HG02938 (cell line): ENCODE measurements around the gene UTF1.

Experiments
- ATAC-seq: cut with Tn5 transposase; IDR thresholded peaks from one replicate; pipeline ENCODE4 v1.9.1; 2021; ENCODE audit warnings: mild to moderate bottlenecking, moderate library complexity; ENCODE audit not compliant: unreplicated experiment

Gene UTF1

GRCh38 chr10:133230044-133230361 is at the start of gene UTF1:
Gene UTF1 (plus strand): TSS chr10:133230217. CDS start chr10:133230289, 72 bp downstream.
- no peak for ATAC-seq

- ATAC-seq, result no peak
Observed at GRCh38 chr10:133180965-133181639, 48.9 kb upstream of the UTF1 start.

GRCh38 chr10:133182190-133182589 is 47.8 kb upstream of the UTF1 start:
- ATAC-seq, result no peak

GRCh38 chr10:133182791-133183645 is 47.0 kb upstream of the UTF1 start:
- ATAC-seq, result no peak

- ATAC-seq, result no peak
Observed at GRCh38 chr10:133183646-133184378, 46.2 kb upstream of the UTF1 start.

GRCh38 chr10:133184591-133185244 is 45.3 kb upstream of the UTF1 start:
- no peak for ATAC-seq

- no peak for ATAC-seq
Observed at GRCh38 chr10:133185421-133185820, 44.6 kb upstream of the UTF1 start.

- ATAC-seq, result no peak
Observed at GRCh38 chr10:133185916-133186315, 44.1 kb upstream of the UTF1 start.

- no peak for ATAC-seq
Observed at GRCh38 chr10:133186416-133187090, 43.5 kb upstream of the UTF1 start.

GRCh38 chr10:133187091-133187905 is 42.7 kb upstream of the UTF1 start:
- ATAC-seq, result no peak

GRCh38 chr10:133187906-133188681 is 41.9 kb upstream of the UTF1 start:
- ATAC-seq, result no peak

GRCh38 chr10:133189256-133189655 is 40.8 kb upstream of the UTF1 start:
- no peak for ATAC-seq

- ATAC-seq, result no peak
Observed at GRCh38 chr10:133189726-133190125, 40.3 kb upstream of the UTF1 start.

GRCh38 chr10:133190225-133190624 is 39.8 kb upstream of the UTF1 start:
- no peak for ATAC-seq

GRCh38 chr10:133191651-133192050 is 38.4 kb upstream of the UTF1 start:
- ATAC-seq, result no peak

- no peak for ATAC-seq
Observed at GRCh38 chr10:133194151-133194550, 35.9 kb upstream of the UTF1 start.

- ATAC-seq, result no peak
Observed at GRCh38 chr10:133195096-133195495, 34.9 kb upstream of the UTF1 start.

- ATAC-seq, result no peak
Observed at GRCh38 chr10:133195611-133196010, 34.4 kb upstream of the UTF1 start.
